ENCODE measurements around the gene METTL25.
"Not testable (repeated sequence)": the region's sequence is repeated elsewhere in the genome, so short reads cannot be mapped to it uniquely, and the experiment has no call there.

The METTL25 gene

GRCh38 chr12:82358200-82359114 is at the start of gene METTL25, which contains the start of gene CCDC59:
Gene METTL25, plus strand, starts transcription at chr12:82358529. Its CDS starts 37 bp downstream, at chr12:82358566.
Gene CCDC59, minus strand, starts transcription at chr12:82358387. Its CDS starts 11 bp downstream, at chr12:82358376.
- DNase-seq, result peak; percentile 97 to 98

- DNase-seq, result no peak
Measured at GRCh38 chr12:82314406-82314892, 43.9 kb upstream of the METTL25 start.

- DNase-seq, result no peak
Measured at GRCh38 chr12:82319276-82319675, 39.1 kb upstream of the METTL25 start.

- DNase-seq, result no peak
Measured at GRCh38 chr12:82325540-82326336, 32.6 kb upstream of the METTL25 start.

- DNase-seq, result peak in 1 of 2 donors; percentile 16
Measured at GRCh38 chr12:82326905-82327503, 31.3 kb upstream of the METTL25 start.

- DNase-seq, result no peak
Measured at GRCh38 chr12:82327861-82328260, 30.5 kb upstream of the METTL25 start.

- no peak for DNase-seq
Measured at GRCh38 chr12:82329508-82329907, 28.8 kb upstream of the METTL25 start.

- no peak for DNase-seq
Measured at GRCh38 chr12:82350161-82350560, 8.2 kb upstream of the METTL25 start.

GRCh38 chr12:82351390-82351789 is 6.9 kb upstream of the METTL25 start:
- no peak for DNase-seq

- no peak for DNase-seq
Measured at GRCh38 chr12:82357340-82357739, 989 bp upstream of the METTL25 start.

- no peak for DNase-seq
Measured at GRCh38 chr12:82357845-82358199, 507 bp upstream of the METTL25 start.

- no peak for DNase-seq
Measured at GRCh38 chr12:82359115-82359478, 768 bp downstream of the METTL25 start.

- not testable (repeated sequence) for DNase-seq
Measured at GRCh38 chr12:82360834-82361233, 2.5 kb downstream of the METTL25 start.

GRCh38 chr12:82361461-82361915 is 3.2 kb downstream of the METTL25 start:
- DNase-seq, result no peak

GRCh38 chr12:82363990-82364389 is 5.7 kb downstream of the METTL25 start:
- DNase-seq, result no peak

GRCh38 chr12:82366197-82366596 is 7.9 kb downstream of the METTL25 start:
- DNase-seq, result no peak

GRCh38 chr12:82375201-82375600 is 16.9 kb downstream of the METTL25 start:
- DNase-seq, result no peak

GRCh38 chr12:82378997-82379396 is 20.7 kb downstream of the METTL25 start:
- no peak for DNase-seq

GRCh38 chr12:82383930-82384552 is 25.7 kb downstream of the METTL25 start:
- DNase-seq, result no peak

- no peak for DNase-seq
Measured at GRCh38 chr12:82398879-82399278, 40.5 kb downstream of the METTL25 start.

- no peak for DNase-seq
Measured at GRCh38 chr12:82400819-82401218, 42.5 kb downstream of the METTL25 start.

- DNase-seq, result no peak
Measured at GRCh38 chr12:82406651-82407050, 48.3 kb downstream of the METTL25 start.

- no peak for DNase-seq
Measured at GRCh38 chr12:82407481-82407880, 49.2 kb downstream of the METTL25 start.

All from CD4-positive, alpha-beta T cell treated with Interferon alpha-2 for 1 hour (primary cell).